Measurements from ENCODE around the gene IL17C. TPM values are rescaled to one million over a fixed set of nuclear protein-coding genes. Genes with fewer than 3 reads are reported as not detected.

IL17C gene
- total RNA-seq, 2 experiments from 2014 or later: 0.23 to 0.43 TPM

GRCh38 chr16:88680554-88681083, 42.2 kb downstream of the IL17C start:
- DNase-seq: no peak
- H3K4me3 Mint-ChIP-seq: peak overlapping the region; percentile 68
- H3K27ac Mint-ChIP-seq: peak overlapping the region; percentile 92
- H3K4me1 Mint-ChIP-seq: peaks cover 41% of the 10 kb centered on the region
- no peaks in the 10 kb centered on the region for H3K27me3 Mint-ChIP-seq
- CTCF ChIA-PET: interaction anchor here (1.1 to 4.5 kb wide), 5 partner anchors 22 to 120 kb away, joined by 4 to 26 read pairs (median 5); no protein-coding TSS in a partner anchor
- peaks cover 29% of the 10 kb centered on the region for H3K36me3 Mint-ChIP-seq (ENCODE audit: low read depth)
- H3K9me3 Mint-ChIP-seq: no peaks in the 10 kb centered on the region
- POLR2A ChIA-PET: interaction anchor here (0.8 to 4.2 kb wide), 5 partner anchors 11 to 125 kb away, joined by 3 to 48 read pairs (median 4); no protein-coding TSS in a partner anchor

GRCh38 chr16:88681084-88681680, 42.8 kb downstream of the IL17C start:
- H3K36me3 Mint-ChIP-seq (ENCODE audit: low read depth): peaks cover 29% of the 10 kb centered on the region
- peaks cover 41% of the 10 kb centered on the region for H3K4me1 Mint-ChIP-seq
- POLR2A ChIA-PET: interaction anchor here (0.8 to 4.2 kb wide), 6 partner anchors 12 to 125 kb away, joined by 3 to 48 read pairs (median 4); no protein-coding TSS in a partner anchor
- no peaks in the 10 kb centered on the region for H3K27me3 Mint-ChIP-seq
- peak; percentile 67 for DNase-seq
- CTCF ChIA-PET: interaction anchor here (0.8 to 4.5 kb wide), 5 partner anchors 21 to 111 kb away, joined by 4 to 26 read pairs (median 5); partner anchors contain the start of gene ZC3H18
- H3K9me3 Mint-ChIP-seq: no peaks in the 10 kb centered on the region
- peak overlapping the region; percentile 92 for H3K27ac Mint-ChIP-seq
- H3K4me3 Mint-ChIP-seq: peak overlapping the region; percentile 68

GRCh38 chr16:88681709-88682451, 43.5 kb downstream of the IL17C start:
- Mint-ChIP-seq H3K27ac (peak overlapping the region; percentile 92), H3K4me1 (peaks cover 41% of the 10 kb centered on the region), H3K36me3 (ENCODE audit: low read depth) (peaks cover 29% of the 10 kb centered on the region), H3K4me3 (peak overlapping the region; percentile 68), H3K9me3 (no peaks in the 10 kb centered on the region), H3K27me3 (no peaks in the 10 kb centered on the region)
- peak; percentile 77 for DNase-seq
- ChIA-PET POLR2A (interaction anchor here (0.8 to 4.2 kb wide), 6 partner anchors 11 to 124 kb away, joined by 3 to 48 read pairs (median 4); no protein-coding TSS in a partner anchor), CTCF (interaction anchor here (0.8 to 4.5 kb wide), 4 partner anchors 21 to 111 kb away, joined by 4 to 26 read pairs (median 6); partner anchors contain the start of gene ZC3H18)

GRCh38 chr16:88684569-88685155, 46.3 kb downstream of the IL17C start:
- Mint-ChIP-seq H3K27ac (no peak overlapping the region), H3K4me3 (peak overlapping the region; percentile 76), H3K9me3 (no peaks in the 10 kb centered on the region), H3K27me3 (no peaks in the 10 kb centered on the region), H3K36me3 (ENCODE audit: low read depth) (peaks cover 22% of the 10 kb centered on the region), H3K4me1 (peaks cover 52% of the 10 kb centered on the region)
- POLR2A ChIA-PET: interaction anchor here (1.0 to 4.7 kb wide), 5 partner anchors 16 to 96 kb away, joined by 3 to 41 read pairs (median 3); no protein-coding TSS in a partner anchor
- DNase-seq: no peak
- CTCF ChIA-PET: interaction anchor here (0.6 to 1.9 kb wide), 8 partner anchors 9 to 95 kb away, joined by 3 to 7 read pairs (median 4); no protein-coding TSS in a partner anchor

GRCh38 chr16:88685156-88686061, 47.0 kb downstream of the IL17C start:
- DNase-seq: peak; percentile 66
- H3K4me3 Mint-ChIP-seq: peak overlapping the region; percentile 76
- H3K4me1 Mint-ChIP-seq: peaks cover 57% of the 10 kb centered on the region
- H3K36me3 Mint-ChIP-seq (ENCODE audit: low read depth): peaks cover 22% of the 10 kb centered on the region
- no peaks in the 10 kb centered on the region for H3K27me3 Mint-ChIP-seq
- ChIA-PET CTCF (interaction anchor here (0.6 to 1.9 kb wide), 8 partner anchors 9 to 94 kb away, joined by 3 to 7 read pairs (median 4); no protein-coding TSS in a partner anchor), POLR2A (interaction anchor here (0.6 to 4.7 kb wide), 6 partner anchors 11 to 97 kb away, joined by 3 to 41 read pairs (median 3); no protein-coding TSS in a partner anchor)
- peak overlapping the region; percentile 44 for H3K27ac Mint-ChIP-seq
- no peaks in the 10 kb centered on the region for H3K9me3 Mint-ChIP-seq

- DNase-seq: no peak
- Mint-ChIP-seq H3K27ac (peak overlapping the region; percentile 44), H3K4me1 (peaks cover 59% of the 10 kb centered on the region), H3K4me3 (peak overlapping the region; percentile 76), H3K36me3 (ENCODE audit: low read depth) (peaks cover 17% of the 10 kb centered on the region), H3K27me3 (no peaks in the 10 kb centered on the region), H3K9me3 (no peaks in the 10 kb centered on the region)
- ChIA-PET CTCF (interaction anchor here (1.9 kb wide), 1 partner anchor 16 kb away, joined by 6 read pairs; no protein-coding TSS in a partner anchor), POLR2A (interaction anchor here (1.2 to 4.7 kb wide), 4 partner anchors 15 to 49 kb away, joined by 3 to 41 read pairs (median 9); partner anchors contain the start of genes CTU2 and RNF166)
These were observed 47.7 kb downstream of the IL17C start for GRCh38 chr16:88686062-88686438.

- H3K4me1 Mint-ChIP-seq: peaks cover 59% of the 10 kb centered on the region
- H3K27me3 Mint-ChIP-seq: no peaks in the 10 kb centered on the region
- H3K9me3 Mint-ChIP-seq: no peaks in the 10 kb centered on the region
- peak within 1 kb of the TSS; percentile 44 for H3K27ac Mint-ChIP-seq
- POLR2A ChIA-PET: interaction anchor here (0.6 to 4.7 kb wide), 8 partner anchors 11 to 1188 kb away, joined by 3 to 41 read pairs (median 5); partner anchors contain the start of genes CTU2, MVD and RNF166
- DNase-seq: peak; percentile 90
- peaks cover 11% of the 10 kb centered on the region for H3K36me3 Mint-ChIP-seq (ENCODE audit: low read depth)
- H3K4me3 Mint-ChIP-seq: peak within 1 kb of the TSS; percentile 76
- CTCF ChIA-PET: interaction anchor here (1.4 kb wide), 1 partner anchor 19 kb away, joined by 4 read pairs; no protein-coding TSS in a partner anchor
These were observed 48.3 kb downstream of the IL17C start, which contains the start of gene SNAI3 for GRCh38 chr16:88686439-88687253. TSS of gene SNAI3 (minus strand) at chr16:88686507. CDS start at chr16:88686406, 101 bp downstream.

- H3K27ac Mint-ChIP-seq: no peak overlapping the region
- peaks cover 7% of the 10 kb centered on the region for H3K36me3 Mint-ChIP-seq (ENCODE audit: low read depth)
- CTCF ChIA-PET: interaction anchor here (1.4 kb wide), 1 partner anchor 18 kb away, joined by 4 read pairs; no protein-coding TSS in a partner anchor
- POLR2A ChIA-PET: interaction anchor here (0.6 to 4.7 kb wide), 8 partner anchors 11 to 50 kb away, joined by 3 to 41 read pairs (median 5); partner anchors contain the start of genes CTU2, MVD and RNF166
- no peak overlapping the region for H3K4me3 Mint-ChIP-seq
- no peaks in the 10 kb centered on the region for H3K9me3 Mint-ChIP-seq
- H3K27me3 Mint-ChIP-seq: no peaks in the 10 kb centered on the region
- no peak for DNase-seq
- H3K4me1 Mint-ChIP-seq: peaks cover 59% of the 10 kb centered on the region
These were observed 48.8 kb downstream of the IL17C start for GRCh38 chr16:88687254-88687576.

GRCh38 chr16:88687676-88688012, 49.3 kb downstream of the IL17C start:
- Mint-ChIP-seq H3K27ac (no peak overlapping the region), H3K9me3 (no peaks in the 10 kb centered on the region), H3K36me3 (ENCODE audit: low read depth) (peaks cover 5% of the 10 kb centered on the region), H3K4me3 (no peak overlapping the region), H3K4me1 (peaks cover 60% of the 10 kb centered on the region), H3K27me3 (no peaks in the 10 kb centered on the region)
- CTCF ChIA-PET: interaction anchor here (1.4 kb wide), 1 partner anchor 18 kb away, joined by 4 read pairs; no protein-coding TSS in a partner anchor
- POLR2A ChIA-PET: interaction anchor here (0.6 to 4.7 kb wide), 8 partner anchors 10 to 67 kb away, joined by 3 to 41 read pairs (median 5); partner anchors contain the start of genes CTU2, MVD and RNF166
- no peak for DNase-seq

- no peaks in the 10 kb centered on the region for H3K9me3 Mint-ChIP-seq
- no peak overlapping the region for H3K27ac Mint-ChIP-seq
- H3K36me3 Mint-ChIP-seq (ENCODE audit: low read depth): peaks cover 5% of the 10 kb centered on the region
- H3K27me3 Mint-ChIP-seq: no peaks in the 10 kb centered on the region
- POLR2A ChIA-PET: interaction anchor here (0.6 to 4.7 kb wide), 8 partner anchors 10 to 68 kb away, joined by 3 to 41 read pairs (median 5); partner anchors contain the start of genes CTU2, MVD and RNF166
- DNase-seq: no peak
- peaks cover 62% of the 10 kb centered on the region for H3K4me1 Mint-ChIP-seq
- CTCF ChIA-PET: interaction anchor here (1.4 kb wide), 1 partner anchor 17 kb away, joined by 4 read pairs; no protein-coding TSS in a partner anchor
- H3K4me3 Mint-ChIP-seq: no peak overlapping the region
These were observed 49.8 kb downstream of the IL17C start for GRCh38 chr16:88688013-88688778.
